HG03520 (cell line): ENCODE measurements around the gene GCNT4.
"Not testable (repeated sequence)": the region's sequence is repeated elsewhere in the genome, so short reads cannot be mapped to it uniquely, and the experiment has no call there.

Experiments used
- ATAC-seq: cut with Tn5 transposase; IDR thresholded peaks from one replicate; pipeline ENCODE4 v1.9.1; 2021; ENCODE audit warnings: mild to moderate bottlenecking, moderate library complexity; ENCODE audit not compliant: unreplicated experiment

The GCNT4 gene, protein sequence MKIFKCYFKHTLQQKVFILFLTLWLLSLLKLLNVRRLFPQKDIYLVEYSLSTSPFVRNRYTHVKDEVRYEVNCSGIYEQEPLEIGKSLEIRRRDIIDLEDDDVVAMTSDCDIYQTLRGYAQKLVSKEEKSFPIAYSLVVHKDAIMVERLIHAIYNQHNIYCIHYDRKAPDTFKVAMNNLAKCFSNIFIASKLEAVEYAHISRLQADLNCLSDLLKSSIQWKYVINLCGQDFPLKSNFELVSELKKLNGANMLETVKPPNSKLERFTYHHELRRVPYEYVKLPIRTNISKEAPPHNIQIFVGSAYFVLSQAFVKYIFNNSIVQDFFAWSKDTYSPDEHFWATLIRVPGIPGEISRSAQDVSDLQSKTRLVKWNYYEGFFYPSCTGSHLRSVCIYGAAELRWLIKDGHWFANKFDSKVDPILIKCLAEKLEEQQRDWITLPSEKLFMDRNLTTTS

GRCh38 chr5:75052192-75053053 lies at the start of gene GCNT4:
Gene GCNT4 (minus strand): TSS chr5:75052558. CDS start chr5:75030037, 22,521 bp downstream.
- ATAC-seq, result no peak

GRCh38 chr5:75095956-75096355 lies 43.6 kb upstream of the GCNT4 start:
- ATAC-seq, result not testable (repeated sequence)

- no peak for ATAC-seq
Observed at GRCh38 chr5:75091597-75091996, 39.2 kb upstream of the GCNT4 start.

DNA sequence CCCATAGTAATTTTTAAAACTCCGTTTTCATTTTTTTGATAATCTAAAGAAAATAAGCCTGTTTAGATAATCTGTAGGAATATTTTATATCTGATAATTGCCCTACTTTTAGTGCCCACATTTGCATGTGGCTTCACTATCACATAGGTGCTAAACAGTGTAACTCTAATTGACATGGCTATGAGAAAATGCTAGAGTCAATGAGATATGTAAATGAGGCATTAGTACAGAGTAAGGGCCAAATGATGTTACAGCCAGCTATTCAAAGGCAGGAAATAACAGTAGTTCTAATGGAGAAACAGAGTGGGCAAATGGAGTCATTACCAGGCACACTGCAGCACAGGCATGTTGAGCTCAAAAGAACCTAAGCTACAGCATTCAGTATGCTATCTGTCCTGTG lies 37.3 kb upstream of the GCNT4 start:
- no peak for ATAC-seq

DNA sequence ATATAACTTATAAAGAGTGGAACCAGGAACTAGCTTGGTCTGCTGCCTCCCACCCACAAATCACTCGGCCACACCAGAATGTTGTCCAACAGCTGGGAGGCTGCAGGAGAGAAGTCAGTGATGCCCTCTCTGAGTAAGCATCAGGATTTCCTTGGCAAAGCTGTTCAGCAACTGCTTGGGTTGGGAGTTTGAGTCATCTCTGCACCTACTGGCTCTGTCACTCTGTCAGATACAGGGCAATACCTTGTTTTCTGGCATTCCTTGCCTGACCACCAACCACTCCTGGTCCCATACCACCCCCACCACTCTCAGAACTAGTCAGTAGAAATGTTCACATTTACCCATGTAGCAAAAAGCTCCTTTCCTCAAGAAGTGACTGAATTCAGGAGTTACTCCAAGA lies 36.8 kb upstream of the GCNT4 start:
- ATAC-seq, result no peak

DNA sequence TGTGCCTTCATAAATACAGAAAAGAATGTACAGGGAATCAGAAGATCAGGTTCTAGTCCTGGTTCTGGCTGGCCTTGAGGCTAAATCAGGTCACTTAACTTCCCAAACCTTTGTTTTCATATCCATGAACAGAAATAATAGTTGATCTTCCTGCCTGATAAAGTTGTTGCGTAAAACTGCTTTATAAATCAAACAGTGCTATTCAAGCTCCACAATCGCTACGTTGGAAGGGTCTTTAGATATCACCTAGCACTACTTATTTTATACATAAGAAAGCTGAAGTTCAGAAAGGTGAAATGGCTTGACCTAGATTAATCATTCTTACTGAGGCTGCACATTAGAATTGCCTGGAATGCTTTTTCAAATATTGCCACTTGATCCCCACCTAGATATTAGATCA lies 36.3 kb upstream of the GCNT4 start:
- ATAC-seq, result no peak

DNA sequence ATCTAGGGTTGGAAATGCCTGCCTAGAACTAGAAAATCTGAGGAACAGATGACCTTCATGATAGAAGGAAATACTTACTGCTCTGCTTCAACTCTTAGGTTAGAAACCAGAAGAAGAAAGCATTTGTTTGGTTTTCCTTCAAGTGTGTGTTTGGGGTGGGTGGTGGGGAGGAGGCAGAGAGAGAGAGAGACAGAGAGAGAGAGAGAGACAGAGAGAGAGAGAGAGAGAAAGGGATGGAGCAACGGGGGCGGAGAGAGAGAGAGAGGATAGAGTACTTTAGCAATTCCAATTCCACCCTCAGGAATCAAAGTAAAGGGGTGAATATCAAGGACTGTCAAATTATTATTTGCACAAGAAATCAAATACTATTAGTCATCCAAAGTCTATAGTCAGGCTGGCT lies 29.2 kb upstream of the GCNT4 start:
- ATAC-seq, result no peak

DNA sequence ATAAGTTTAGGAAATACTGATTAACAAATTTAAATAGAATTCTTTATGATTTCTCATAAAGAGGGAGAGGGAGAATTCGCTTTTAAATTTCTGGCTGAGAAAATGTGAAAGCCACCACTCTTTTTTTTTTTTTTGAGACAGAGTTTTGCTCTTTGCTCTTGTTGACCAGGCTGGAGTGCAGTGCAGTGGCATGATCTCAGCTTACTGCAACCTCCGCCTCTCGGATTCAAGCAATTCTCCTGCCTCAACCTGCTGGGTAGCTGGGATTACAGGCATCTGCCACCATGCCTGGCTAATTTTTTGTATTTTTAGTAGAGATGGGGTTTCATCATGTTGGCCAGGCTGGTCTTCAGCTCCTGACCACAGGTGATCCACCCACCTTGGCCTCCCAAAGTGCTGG lies 27.0 kb upstream of the GCNT4 start:
- ATAC-seq, result not testable (repeated sequence)

- ATAC-seq, result no peak
Observed at GRCh38 chr5:75078027-75078426, 25.7 kb upstream of the GCNT4 start.

- no peak for ATAC-seq
Observed at GRCh38 chr5:75072061-75072460, 19.7 kb upstream of the GCNT4 start.

- no peak for ATAC-seq
Observed at GRCh38 chr5:75071100-75071499, 18.7 kb upstream of the GCNT4 start.

DNA sequence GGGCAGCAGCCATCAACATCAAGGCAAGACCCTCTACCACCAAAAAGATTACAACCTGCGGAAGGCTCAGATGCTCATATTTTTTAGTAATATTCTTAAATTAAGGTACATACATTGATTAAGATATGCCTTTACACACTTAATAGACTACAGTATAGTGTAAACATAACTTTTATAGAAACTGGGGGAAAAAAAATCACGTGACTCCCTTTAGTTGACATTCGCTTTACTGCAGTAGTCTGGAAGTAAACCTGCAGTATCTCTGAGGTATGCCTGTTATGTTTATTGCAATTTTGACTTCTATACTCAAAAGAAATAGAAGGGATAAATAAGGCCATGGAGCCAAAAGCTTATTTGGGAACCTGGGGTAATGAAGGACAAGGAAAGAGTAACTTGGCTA lies 15.1 kb upstream of the GCNT4 start:
- no peak for ATAC-seq

- no peak for ATAC-seq
Observed at GRCh38 chr5:75062925-75063531, 10.7 kb upstream of the GCNT4 start.

DNA sequence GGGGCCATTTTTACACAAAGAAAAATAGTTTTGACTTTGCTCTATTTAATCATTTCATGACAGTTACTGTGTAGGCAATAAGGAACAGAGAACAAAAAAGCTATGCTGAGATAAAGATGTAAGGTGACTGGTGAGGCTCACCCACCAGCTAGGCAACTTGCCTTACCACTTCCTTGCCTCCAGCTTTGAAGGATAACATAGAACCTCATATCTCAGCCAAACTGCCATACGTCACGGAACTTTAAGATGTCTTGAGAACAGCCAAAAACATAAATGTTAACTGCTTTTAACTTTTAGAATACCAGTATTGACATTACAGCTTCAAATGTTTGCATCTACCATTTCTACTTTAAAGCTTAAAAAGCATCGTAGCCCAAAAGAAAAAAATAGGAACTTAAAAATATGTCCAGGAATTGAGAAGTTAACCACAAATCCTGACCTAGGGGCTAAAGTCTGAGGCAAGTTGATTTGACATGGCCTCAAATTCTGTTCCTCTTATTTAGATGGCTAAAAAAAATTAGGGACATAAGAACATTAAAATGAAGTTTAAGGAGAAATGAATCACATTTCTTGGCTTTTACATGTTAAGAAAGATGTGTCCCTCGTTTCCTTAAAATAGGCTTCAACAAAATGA lies 7.7 kb upstream of the GCNT4 start:
- ATAC-seq, result no peak

DNA sequence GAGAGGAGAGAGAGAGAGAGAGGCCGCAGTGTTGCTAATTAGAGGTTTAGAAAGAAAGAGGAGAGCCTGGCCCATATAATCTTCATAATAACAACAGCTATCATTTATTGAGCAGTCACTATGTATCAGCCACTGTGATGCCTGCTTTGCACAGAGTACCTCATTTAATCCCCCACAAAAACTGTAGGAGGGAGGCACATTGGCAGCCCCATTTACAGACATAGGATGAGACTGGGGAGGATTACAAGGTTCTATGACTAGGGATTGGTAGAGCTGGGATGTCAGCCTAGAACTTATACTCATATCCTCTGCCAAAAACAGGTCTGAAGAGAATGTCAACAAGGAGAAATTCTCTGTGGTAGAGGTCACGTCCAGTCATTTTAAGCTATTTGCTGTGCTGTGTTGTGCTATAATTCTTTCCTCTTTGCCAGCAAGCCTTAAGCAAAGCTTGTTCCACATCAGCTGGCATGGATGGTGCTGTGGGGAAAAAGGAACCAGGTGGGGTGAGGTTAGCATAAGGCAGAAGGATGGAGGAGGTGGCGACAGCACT lies 6.7 kb upstream of the GCNT4 start:
- ATAC-seq, result no peak

DNA sequence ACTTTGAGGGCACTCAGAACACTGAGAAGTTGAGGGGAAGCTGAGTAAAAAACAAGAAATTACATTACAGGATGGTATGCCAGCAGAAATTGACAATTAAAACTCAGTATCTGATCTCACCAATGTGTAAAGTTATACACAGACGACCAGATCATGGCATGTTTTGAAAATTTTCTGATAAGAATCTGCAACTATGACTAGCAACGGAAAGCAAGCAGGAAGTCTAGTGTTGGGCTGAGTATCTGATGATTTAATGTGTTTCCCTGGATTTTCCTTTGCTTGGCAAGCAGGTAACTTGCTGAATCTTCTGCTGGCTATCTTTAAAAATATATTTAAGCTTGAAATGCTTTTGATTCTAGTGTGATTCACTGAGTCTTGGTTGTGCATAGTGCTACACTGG lies 5.2 kb upstream of the GCNT4 start:
- no peak for ATAC-seq

DNA sequence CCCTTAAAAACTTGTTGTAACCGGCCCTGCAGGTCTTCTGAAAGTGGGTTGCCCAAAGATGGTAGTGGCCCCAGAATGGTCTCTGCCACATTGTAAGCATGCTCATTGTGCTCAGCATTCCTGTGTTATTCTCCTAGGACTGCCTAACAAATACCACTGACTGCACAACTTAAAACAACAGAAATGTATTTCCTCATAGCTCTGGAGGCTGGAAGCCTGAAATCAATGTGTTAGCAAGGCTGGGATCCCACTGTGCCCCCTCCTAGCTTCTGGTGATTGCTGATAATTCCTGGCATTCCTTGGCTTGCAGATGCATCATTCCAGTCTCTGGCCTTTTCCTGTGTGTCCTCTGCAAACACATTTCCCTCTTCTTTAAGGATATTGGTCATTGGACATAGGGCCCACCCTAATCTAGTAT lies 3.4 kb upstream of the GCNT4 start:
- no peak for ATAC-seq

DNA sequence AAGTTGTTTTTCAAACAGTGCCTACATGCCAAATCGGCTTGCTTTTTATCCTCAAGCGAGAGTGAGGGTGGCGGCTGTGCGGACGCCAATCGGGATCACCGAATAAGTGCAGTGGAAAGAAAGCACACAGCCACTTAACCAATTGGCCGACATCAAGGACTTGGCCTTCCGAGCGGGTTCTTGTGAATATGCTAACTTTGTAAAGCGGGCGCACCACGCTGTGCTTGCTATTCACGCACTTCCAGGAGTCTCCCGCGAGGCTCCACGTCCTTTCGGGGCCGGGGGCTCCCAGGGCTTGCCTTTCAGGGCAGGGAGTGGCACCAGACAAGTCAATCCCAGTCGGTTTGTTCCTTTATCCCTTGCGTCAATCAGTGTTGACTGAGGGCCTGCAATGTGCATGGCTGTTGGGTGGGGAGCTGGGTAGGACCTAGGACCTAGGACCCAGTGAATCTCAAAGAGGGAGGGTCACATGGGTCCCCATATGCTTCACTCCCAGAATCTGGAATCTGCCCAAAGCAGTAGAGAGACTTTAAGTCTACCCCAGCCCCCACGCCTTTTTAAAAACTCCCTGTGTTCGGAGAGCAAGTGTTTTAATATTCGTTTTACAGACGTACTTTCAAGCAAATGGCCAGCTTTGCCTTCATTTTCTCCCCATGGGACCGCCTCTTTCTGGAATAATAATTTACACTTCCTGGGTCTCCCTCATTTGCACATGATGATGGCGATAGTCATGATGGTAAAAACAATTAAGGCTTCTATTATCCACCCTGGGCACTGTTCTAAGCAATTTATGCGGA lies 2.0 kb upstream of the GCNT4 start:
- ATAC-seq, result no peak

- ATAC-seq, result no peak
Observed at GRCh38 chr5:75053304-75054133, 1.2 kb upstream of the GCNT4 start.
